GM23338 (cell line): ENCODE measurements around the gene SORCS2. TPM values are rescaled to one million over a fixed set of nuclear protein-coding genes. Genes with fewer than 3 reads are reported as not detected.

ENCODE experiments used
- ATAC-seq: fragments of 200-7000 bp; cut with Tn5 transposase; 3 replicates; pipeline ENCODE4 v1.9.1; 2020
- DNase-seq: peaks from one replicate; pipeline ENCODE4 v3.0.0-alpha.2; 2015; ENCODE audit warnings: low spot score
- H2AFZ ChIP-seq: fragments of 200-600 bp; sonication (generic); 2 replicates; pipeline ENCODE4 v1.8.0; 2016; ENCODE audit warnings: antibody characterized with exemption, mild to moderate bottlenecking, moderate library complexity
- H3F3A ChIP-seq: fragments of 200-600 bp; sonication (generic); replicated peaks from 2 replicates; pipeline ENCODE4 v1.8.0; 2017; ENCODE audit warnings: antibody characterized with exemption, mixed run types, low read depth
- H3K27ac ChIP-seq: fragments of 200-600 bp; sonication (generic); 2 replicates; pipeline ENCODE4 v1.6.1; 2016; ENCODE audit warnings: low read depth
- H3K27me3 ChIP-seq: fragments of 200-600 bp; sonication (generic); 2 replicates; pipeline ENCODE4 v1.8.0; 2016; ENCODE audit warnings: mild to moderate bottlenecking, mixed run types, moderate library complexity; ENCODE audit not compliant: insufficient read depth
- H3K36me3 ChIP-seq: fragments of 200-600 bp; sonication (generic); 2 replicates; pipeline ENCODE4 v1.8.0; 2016; ENCODE audit warnings: mild to moderate bottlenecking; ENCODE audit not compliant: insufficient read depth
- H3K4me1 ChIP-seq: fragments of 200-600 bp; sonication (generic); 2 replicates; pipeline ENCODE4 v1.8.0; 2016; ENCODE audit warnings: mild to moderate bottlenecking, moderate library complexity; ENCODE audit not compliant: insufficient read depth
- H3K4me2 ChIP-seq: fragments of 200-600 bp; sonication (generic); 2 replicates; pipeline ENCODE4 v1.7.1; 2017; ENCODE audit warnings: mixed run types
- H3K4me3 ChIP-seq: fragments of 200-600 bp; sonication (generic); 2 replicates; pipeline ENCODE4 v1.6.1; 2016; ENCODE audit warnings: mixed run types
- H3K79me2 ChIP-seq: fragments of 200-600 bp; sonication (generic); replicated peaks from 2 replicates; pipeline ENCODE4 v1.8.0; 2017; ENCODE audit warnings: mild to moderate bottlenecking; ENCODE audit not compliant: insufficient read depth
- H3K9me2 ChIP-seq: fragments of 200-600 bp; sonication (generic); 2 replicates; pipeline ENCODE4 v1.8.0; 2017; ENCODE audit not compliant: insufficient read depth
- H4K20me1 ChIP-seq: fragments of 200-600 bp; sonication (generic); replicated peaks from 2 replicates; pipeline ENCODE4 v1.8.0; 2017; ENCODE audit warnings: mild to moderate bottlenecking; ENCODE audit not compliant: insufficient read depth
- H3K27ac Mint-ChIP-seq: 2 replicates; pipeline ENCODE4 v1.8.0; 2020; ENCODE audit warnings: inconsistent platforms, mild to moderate bottlenecking, moderate library complexity, mixed read lengths
- H3K27me3 Mint-ChIP-seq: 3 replicates; pipeline ENCODE4 v1.8.0; 2022; ENCODE audit warnings: low read depth, mild to moderate bottlenecking, moderate library complexity, mixed read lengths, inconsistent platforms; ENCODE audit not compliant: insufficient read depth, poor library complexity
- H3K36me3 Mint-ChIP-seq: 3 replicates; pipeline ENCODE4 v1.8.0; 2021; ENCODE audit warnings: low read depth, mild to moderate bottlenecking, inconsistent platforms, moderate library complexity, mixed read lengths
- H3K4me1 Mint-ChIP-seq: 3 replicates; pipeline ENCODE4 v1.8.0; 2020; ENCODE audit warnings: mild to moderate bottlenecking, inconsistent platforms, mixed read lengths
- H3K4me3 Mint-ChIP-seq: 3 replicates; pipeline ENCODE4 v1.8.0; 2021; ENCODE audit warnings: moderate library complexity, mild to moderate bottlenecking, inconsistent platforms, mixed read lengths
- H3K9me3 Mint-ChIP-seq: 3 replicates; pipeline ENCODE4 v1.8.0; 2020; ENCODE audit warnings: moderate library complexity, mild to moderate bottlenecking, inconsistent platforms, mixed read lengths
- CREB1 ChIP-seq: fragments of 250-450 bp; sonication (Bioruptor Pico); IDR thresholded peaks from 2 replicates; pipeline ENCODE4 v1.5.0; 2020; ENCODE audit warnings: low read depth, mild to moderate bottlenecking, moderate library complexity
- EZH2 ChIP-seq: fragments of 200-600 bp; sonication (generic); IDR thresholded peaks from one replicate; pipeline ENCODE4 v1.8.0; 2017; ENCODE audit warnings: antibody characterized with exemption, mild to moderate bottlenecking, low read depth; ENCODE audit not compliant: unreplicated experiment
- EZH2phosphoT487 ChIP-seq: fragments of 200-600 bp; sonication (generic); IDR thresholded peaks from one replicate; pipeline ENCODE4 v1.8.1; 2018; ENCODE audit warnings: antibody characterized with exemption; ENCODE audit not compliant: unreplicated experiment
- JUNB ChIP-seq: IDR thresholded peaks from one replicate; pipeline ENCODE4 v1.6.1; 2016; ENCODE audit warnings: antibody characterized with exemption; ENCODE audit not compliant: unreplicated experiment
- NANOG ChIP-seq: IDR thresholded peaks from 2 replicates; pipeline ENCODE4 v1.6.1; 2016; ENCODE audit warnings: antibody characterized with exemption, borderline replicate concordance
- POLR2AphosphoS5 ChIP-seq: IDR thresholded peaks from 2 replicates; pipeline ENCODE4 v1.6.1; 2016; ENCODE audit warnings: antibody characterized with exemption, low read depth
- ZNF114 ChIP-seq: fragments of 250-450 bp; sonication (Bioruptor Pico); IDR thresholded peaks from 2 replicates; pipeline ENCODE4 v1.5.0; 2020; ENCODE audit warnings: mild to moderate bottlenecking, moderate library complexity
- ZNF331 ChIP-seq: fragments of 250-450 bp; sonication (Bioruptor Pico); IDR thresholded peaks from 2 replicates; pipeline ENCODE4 v1.5.0; 2020; ENCODE audit warnings: low read depth, mild to moderate bottlenecking, moderate library complexity
- ZNF462 ChIP-seq: fragments of 250-450 bp; sonication (Bioruptor Pico); IDR thresholded peaks from 2 replicates; pipeline ENCODE4 v1.5.0; 2020; ENCODE audit warnings: mild to moderate bottlenecking, moderate library complexity
- polyA plus RNA-seq: library from polyadenylated mRNA; unstranded; fragments of >200 nt; fragmentation: Nextera tagmentation; extraction: Ambion mirVana; gene quantifications from 2 replicates; pipeline ENCODE4 v1.2.1, GENCODE V29; 2016
- total RNA-seq: library from RNA; depleted of rRNA; stranded (reverse); fragments of >200 nt; shearing (Covaris generic); gene quantifications from 2 replicates; pipeline ENCODE4 v1.2.3, GENCODE V29; 2014
- TF ChIP-seq, protein P1 (sequence below), 2 experiments: fragments of 200-600 bp in 1 of 2; sonication (generic) in 1 of 2; conservative IDR thresholded peaks; 2 replicates each; pipeline versions ENCODE4 v1.5.1 to v1.6.1; 2016 to 2017; ENCODE audit warnings: antibody characterized with exemption in 2 of 2, low read depth in 2 of 2, mild to moderate bottlenecking in 2 of 2, moderate library complexity in 1 of 2
- TF ChIP-seq, protein P2 (sequence below): IDR thresholded peaks from one replicate; pipeline ENCODE4 v1.6.1; 2018; ENCODE audit warnings: antibody characterized with exemption; ENCODE audit not compliant: unreplicated experiment

SORCS2 gene
- total and polyA plus RNA-seq, 2 experiments from 2014 or later = 0.47 to 2.4 TPM

- H3K4me1 Mint-ChIP-seq = peaks cover 27% of the 10 kb centered on the region
- ATAC-seq (no peak), DNase-seq (no peak)
- Histone ChIP-seq H3K36me3 (no peaks in the 10 kb centered on the region), H3K9me2 (no peaks in the 10 kb centered on the region), H3K4me1 (no peaks in the 10 kb centered on the region), H2AFZ (no peak overlapping the region), H3F3A (0 out of 2 replicates have a peak, but pooled peaks cover 5% of the 10 kb centered on the region), H4K20me1 (no peaks in the 10 kb centered on the region), H3K79me2 (no peaks in the 10 kb centered on the region), H3K27ac (no peak overlapping the region), H3K4me2 (no peak overlapping the region), H3K4me3 (no peak overlapping the region), H3K27me3 (no peaks in the 10 kb centered on the region)
- H3K27me3 Mint-ChIP-seq = peaks cover 12% of the 10 kb centered on the region
- no peak for TF ChIP-seq POLR2AphosphoS5
- TF ChIP-seq ZNF331 = no peak
- TF ChIP-seq, protein P1, sequence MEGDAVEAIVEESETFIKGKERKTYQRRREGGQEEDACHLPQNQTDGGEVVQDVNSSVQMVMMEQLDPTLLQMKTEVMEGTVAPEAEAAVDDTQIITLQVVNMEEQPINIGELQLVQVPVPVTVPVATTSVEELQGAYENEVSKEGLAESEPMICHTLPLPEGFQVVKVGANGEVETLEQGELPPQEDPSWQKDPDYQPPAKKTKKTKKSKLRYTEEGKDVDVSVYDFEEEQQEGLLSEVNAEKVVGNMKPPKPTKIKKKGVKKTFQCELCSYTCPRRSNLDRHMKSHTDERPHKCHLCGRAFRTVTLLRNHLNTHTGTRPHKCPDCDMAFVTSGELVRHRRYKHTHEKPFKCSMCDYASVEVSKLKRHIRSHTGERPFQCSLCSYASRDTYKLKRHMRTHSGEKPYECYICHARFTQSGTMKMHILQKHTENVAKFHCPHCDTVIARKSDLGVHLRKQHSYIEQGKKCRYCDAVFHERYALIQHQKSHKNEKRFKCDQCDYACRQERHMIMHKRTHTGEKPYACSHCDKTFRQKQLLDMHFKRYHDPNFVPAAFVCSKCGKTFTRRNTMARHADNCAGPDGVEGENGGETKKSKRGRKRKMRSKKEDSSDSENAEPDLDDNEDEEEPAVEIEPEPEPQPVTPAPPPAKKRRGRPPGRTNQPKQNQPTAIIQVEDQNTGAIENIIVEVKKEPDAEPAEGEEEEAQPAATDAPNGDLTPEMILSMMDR (conservative IDR thresholded peaks at IDR 0.05; ENCODE audit: low read depth in 2 of 2) = no peak
- no peak for TF ChIP-seq NANOG
- no peak for TF ChIP-seq ZNF114 (CRISPR knock-in tag)
- TF ChIP-seq EZH2phosphoT487 = no peak
- TF ChIP-seq, protein P2, sequence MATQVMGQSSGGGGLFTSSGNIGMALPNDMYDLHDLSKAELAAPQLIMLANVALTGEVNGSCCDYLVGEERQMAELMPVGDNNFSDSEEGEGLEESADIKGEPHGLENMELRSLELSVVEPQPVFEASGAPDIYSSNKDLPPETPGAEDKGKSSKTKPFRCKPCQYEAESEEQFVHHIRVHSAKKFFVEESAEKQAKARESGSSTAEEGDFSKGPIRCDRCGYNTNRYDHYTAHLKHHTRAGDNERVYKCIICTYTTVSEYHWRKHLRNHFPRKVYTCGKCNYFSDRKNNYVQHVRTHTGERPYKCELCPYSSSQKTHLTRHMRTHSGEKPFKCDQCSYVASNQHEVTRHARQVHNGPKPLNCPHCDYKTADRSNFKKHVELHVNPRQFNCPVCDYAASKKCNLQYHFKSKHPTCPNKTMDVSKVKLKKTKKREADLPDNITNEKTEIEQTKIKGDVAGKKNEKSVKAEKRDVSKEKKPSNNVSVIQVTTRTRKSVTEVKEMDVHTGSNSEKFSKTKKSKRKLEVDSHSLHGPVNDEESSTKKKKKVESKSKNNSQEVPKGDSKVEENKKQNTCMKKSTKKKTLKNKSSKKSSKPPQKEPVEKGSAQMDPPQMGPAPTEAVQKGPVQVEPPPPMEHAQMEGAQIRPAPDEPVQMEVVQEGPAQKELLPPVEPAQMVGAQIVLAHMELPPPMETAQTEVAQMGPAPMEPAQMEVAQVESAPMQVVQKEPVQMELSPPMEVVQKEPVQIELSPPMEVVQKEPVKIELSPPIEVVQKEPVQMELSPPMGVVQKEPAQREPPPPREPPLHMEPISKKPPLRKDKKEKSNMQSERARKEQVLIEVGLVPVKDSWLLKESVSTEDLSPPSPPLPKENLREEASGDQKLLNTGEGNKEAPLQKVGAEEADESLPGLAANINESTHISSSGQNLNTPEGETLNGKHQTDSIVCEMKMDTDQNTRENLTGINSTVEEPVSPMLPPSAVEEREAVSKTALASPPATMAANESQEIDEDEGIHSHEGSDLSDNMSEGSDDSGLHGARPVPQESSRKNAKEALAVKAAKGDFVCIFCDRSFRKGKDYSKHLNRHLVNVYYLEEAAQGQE = no peak
- TF ChIP-seq ZNF462 (CRISPR knock-in tag) = no peak
- no peak for TF ChIP-seq EZH2
- TF ChIP-seq JUNB = no peak
- TF ChIP-seq CREB1 (CRISPR knock-in tag) = no peak
- peaks cover 9% of the 10 kb centered on the region; the same call in 2 of the 3 replicates for H3K36me3 Mint-ChIP-seq
- H3K27ac Mint-ChIP-seq = no peak overlapping the region
- no peaks in the 10 kb centered on the region for H3K9me3 Mint-ChIP-seq
- no peak overlapping the region for H3K4me3 Mint-ChIP-seq
These were observed 573.7 kb downstream of the SORCS2 start for GRCh38 chr4:7766086-7766485.
